HepG2 (cell line): Measurements from ENCODE around the gene KXD1. TPM values are rescaled to one million over a fixed set of nuclear protein-coding genes. Genes with fewer than 3 reads are reported as not detected.

Experiments
- DRAP1 ChIP-seq: IDR thresholded peaks from 2 replicates; pipeline ENCODE4 v1.6.1; 2016; ENCODE audit warnings: missing genetic modification reagents, missing compliant biosample characterization
- FOXK2 ChIP-seq: fragments of 450-650 bp; IDR thresholded peaks from 2 replicates; pipeline ENCODE4 v1.6.1; 2016
- GABPB1 ChIP-seq: IDR thresholded peaks from 2 replicates; pipeline ENCODE4 v1.6.1; 2016; ENCODE audit warnings: mild to moderate bottlenecking, missing genetic modification reagents, moderate library complexity, missing compliant biosample characterization
- GLI4 ChIP-seq: sonication (generic); formaldehyde crosslinking; IDR thresholded peaks from 2 replicates; pipeline ENCODE4 v1.5.1; 2020; ENCODE audit warnings: missing genetic modification reagents, mild to moderate bottlenecking, moderate library complexity, borderline replicate concordance
- GPN1 ChIP-seq: sonication (generic); formaldehyde crosslinking; IDR thresholded peaks from 2 replicates; pipeline ENCODE4 v1.5.1; 2020; ENCODE audit warnings: missing genetic modification reagents, borderline replicate concordance
- HNRNPUL1 ChIP-seq: fragments of 200-400 bp; formaldehyde crosslinking; IDR thresholded peaks from 2 replicates; pipeline ENCODE4 v1.6.1; 2017; ENCODE audit warnings: low read depth, mild to moderate bottlenecking, low read length, moderate library complexity
- HOXA9 ChIP-seq: sonication (generic); formaldehyde crosslinking; IDR thresholded peaks from 2 replicates; pipeline ENCODE4 v1.8.1; 2022; ENCODE audit warnings: missing genetic modification reagents, mild to moderate bottlenecking, moderate library complexity, borderline replicate concordance
- IRF1 ChIP-seq: sonication (generic); formaldehyde crosslinking; IDR thresholded peaks from 2 replicates; pipeline ENCODE4 v1.4.0; 2020; ENCODE audit warnings: low read depth, mild to moderate bottlenecking, missing genetic modification reagents
- KIAA2018 ChIP-seq: sonication (generic); formaldehyde crosslinking; IDR thresholded peaks from 2 replicates; pipeline ENCODE4 v1.5.0; 2020; ENCODE audit warnings: mild to moderate bottlenecking, missing genetic modification reagents, borderline replicate concordance
- LRRFIP1 ChIP-seq: sonication (generic); formaldehyde crosslinking; conservative IDR thresholded peaks from 2 replicates; pipeline ENCODE4 v1.4.0; 2020; ENCODE audit warnings: missing genetic modification reagents
- NCOR1 ChIP-seq: fragments of 200-600 bp; sonication (generic); IDR thresholded peaks from 2 replicates; pipeline ENCODE4 v1.7.0; 2017; ENCODE audit warnings: antibody characterized with exemption, low read length, borderline replicate concordance
- PHF5A ChIP-seq: IDR thresholded peaks from one replicate; pipeline ENCODE4 v1.6.1; 2018; ENCODE audit warnings: low read depth, missing genetic modification reagents; ENCODE audit not compliant: unreplicated experiment
- SALL2 ChIP-seq: sonication (generic); formaldehyde crosslinking; IDR thresholded peaks from 2 replicates; pipeline ENCODE4 v1.8.1; 2023; ENCODE audit warnings: mild to moderate bottlenecking, missing genetic modification reagents, inconsistent platforms
- SP5 ChIP-seq: IDR thresholded peaks from 2 replicates; pipeline ENCODE4 v1.6.1; 2016; ENCODE audit warnings: low read depth, borderline replicate concordance
- ZIK1 ChIP-seq: sonication (generic); formaldehyde crosslinking; IDR thresholded peaks from 2 replicates; pipeline ENCODE4 v1.5.0; 2020; ENCODE audit warnings: mild to moderate bottlenecking, low read depth, missing genetic modification reagents, borderline replicate concordance
- ZNF143 ChIP-seq: sonication (generic); formaldehyde crosslinking; IDR thresholded peaks from 2 replicates; pipeline ENCODE4 v1.4.0; 2020; ENCODE audit warnings: missing genetic modification reagents
- ZNF17 ChIP-seq: sonication (generic); formaldehyde crosslinking; IDR thresholded peaks from 2 replicates; pipeline ENCODE4 v1.5.0; 2020; ENCODE audit warnings: mild to moderate bottlenecking, missing genetic modification reagents
- ZNF530 ChIP-seq: sonication (generic); formaldehyde crosslinking; IDR thresholded peaks from 2 replicates; pipeline ENCODE4 v1.5.0; 2020; ENCODE audit warnings: low read depth, mild to moderate bottlenecking, missing genetic modification reagents
- polyA plus RNA-seq, 8 experiments: library from polyadenylated mRNA; depleted of rRNA in 3 of 8; stranded (reverse) in 7 of 8; unstranded in 1 of 8; fragments of >200 nt; fragmentation: Illumina TruSeq in 4 of 8; extraction: Trizol in 4 of 8; gene quantifications; 2 replicates each; pipeline versions ENCODE4 v1.2.1 to v1.2.3, GENCODE V29; 2011 to 2016; ENCODE audit warnings: low read depth in 4 of 8, missing spikeins in 1 of 8, mixed read lengths in 1 of 8; ENCODE audit not compliant: insufficient read depth in 1 of 8
- total RNA-seq, 5 experiments: library from RNA; depleted of rRNA; stranded (reverse); fragments of >200 nt; fragmentation: Illumina TruSeq; extraction: Trizol; gene quantifications; 2 replicates each; pipeline ENCODE4 v1.2.3, GENCODE V29; 2016; ENCODE audit warnings: low read depth in 1 of 5

The KXD1 gene
- total and polyA plus RNA-seq, 2 of the 13 experiments (the other 11 are each of a cell fraction or from before 2014, with no cell fraction given): 44.6 to 143 TPM

- TF ChIP-seq FOXK2 (peak; percentile 43; the same call in 1 of the 2 replicates), ZNF143 (CRISPR knock-in tag) (peak; percentile 88), GLI4 (CRISPR knock-in tag) (no peak), HOXA9 (CRISPR knock-in tag) (no peak), ZNF17 (CRISPR knock-in tag) (no peak), ZNF530 (CRISPR knock-in tag) (no peak), ZIK1 (CRISPR knock-in tag) (no peak), HNRNPUL1 (no peak), LRRFIP1 (CRISPR knock-in tag) (no peak), SALL2 (CRISPR knock-in tag) (no peak), DRAP1 (CRISPR knock-in tag) (peak; percentile 93), IRF1 (no peak), GPN1 (CRISPR knock-in tag) (no peak), SP5 (peak; percentile 69; the same call in 1 of the 2 replicates), KIAA2018 (CRISPR knock-in tag) (no peak), NCOR1 (peak; percentile 6; the same call in 1 of the 2 replicates), PHF5A (CRISPR knock-in tag) (no peak), GABPB1 (CRISPR knock-in tag) (peak; percentile 37; the same call in 1 of the 2 replicates)
Measured at GRCh38 chr19:18522124-18522861, 35.4 kb upstream of the KXD1 start (continued).
